H9 (cell line): ENCODE results near the gene MUC5B. TPM values are rescaled to one million over a fixed set of nuclear protein-coding genes. Genes with fewer than 3 reads are reported as not detected.
"Not testable (repeated sequence)": the region's sequence is repeated elsewhere in the genome, so short reads cannot be mapped to it uniquely, and the experiment has no call there.

ENCODE experiments used
- DNase-seq: peaks from one replicate; pipeline ENCODE4 v3.0.0-alpha.2; 2017
- H2AFZ ChIP-seq: one replicate; pipeline ENCODE4 v1.6.1; 2013; ENCODE audit warnings: mild to moderate bottlenecking, low read length, control low read depth, moderate library complexity
- H2AK5ac ChIP-seq: 2 replicates; pipeline ENCODE4 v1.6.1; 2013; ENCODE audit warnings: low read length, control low read depth, mixed read lengths; ENCODE audit not compliant: insufficient read length
- H2BK120ac ChIP-seq: one replicate; pipeline ENCODE4 v1.6.1; 2013; ENCODE audit warnings: low read depth, mild to moderate bottlenecking, low read length, control low read depth, inconsistent platforms; ENCODE audit not compliant: poor library complexity, severe bottlenecking
- H2BK12ac ChIP-seq: 2 replicates; pipeline ENCODE4 v1.6.1; 2013; ENCODE audit warnings: low read length, control low read depth, mixed read lengths, low read depth; ENCODE audit not compliant: insufficient read length
- H2BK15ac ChIP-seq: 2 replicates; pipeline ENCODE4 v1.6.1; 2013; ENCODE audit warnings: low read depth, low read length, control low read depth
- H2BK20ac ChIP-seq: one replicate; pipeline ENCODE4 v1.6.1; 2013; ENCODE audit warnings: low read depth, mild to moderate bottlenecking, low read length, control low read depth, inconsistent platforms; ENCODE audit not compliant: poor library complexity, severe bottlenecking
- H2BK5ac ChIP-seq: 2 replicates; pipeline ENCODE4 v1.6.1; 2013; ENCODE audit warnings: low read length, control low read depth, mixed read lengths; ENCODE audit not compliant: insufficient read length
- H3K14ac ChIP-seq: 2 replicates; pipeline ENCODE4 v1.6.1; 2013; ENCODE audit warnings: low read length, control low read depth; ENCODE audit not compliant: insufficient read depth
- H3K18ac ChIP-seq: 2 replicates; pipeline ENCODE4 v1.6.1; 2013; ENCODE audit warnings: low read depth, mild to moderate bottlenecking, mixed read lengths, low read length, control low read depth; ENCODE audit not compliant: insufficient read length
- H3K23ac ChIP-seq: 2 replicates; pipeline ENCODE4 v1.6.1; 2013; ENCODE audit warnings: low read length, control low read depth, mixed read lengths, low read depth; ENCODE audit not compliant: insufficient read length
- H3K23me2 ChIP-seq: 2 replicates; pipeline ENCODE4 v1.6.1; 2013; ENCODE audit warnings: low read depth, mild to moderate bottlenecking, mixed read lengths, low read length, control low read depth; ENCODE audit not compliant: insufficient read length, poor library complexity, severe bottlenecking
- H3K27ac ChIP-seq: 2 replicates; pipeline ENCODE4 v1.5.1; 2013; ENCODE audit warnings: low read length, control low read depth, mixed read lengths, low read depth; ENCODE audit not compliant: insufficient read length
- H3K27me3 ChIP-seq: 2 replicates; pipeline ENCODE4 v1.6.1; 2013; ENCODE audit warnings: low read length, control low read depth, inconsistent platforms; ENCODE audit not compliant: insufficient read depth
- H3K4ac ChIP-seq: 2 replicates; pipeline ENCODE4 v1.6.1; 2013; ENCODE audit warnings: low read depth, mild to moderate bottlenecking, control low read depth, inconsistent platforms, low read length, moderate library complexity
- H3K4me1 ChIP-seq: 2 replicates; pipeline ENCODE4 v1.6.1; 2013; ENCODE audit warnings: low read length, control low read depth, inconsistent platforms; ENCODE audit not compliant: insufficient read depth
- H3K4me2 ChIP-seq: 2 replicates; pipeline ENCODE4 v1.6.1; 2013; ENCODE audit warnings: low read length, control low read depth, mixed read lengths; ENCODE audit not compliant: insufficient read length, insufficient read depth
- H3K56ac ChIP-seq: 2 replicates; pipeline ENCODE4 v1.6.1; 2013; ENCODE audit warnings: low read depth, mild to moderate bottlenecking, mixed read lengths, low read length, control low read depth; ENCODE audit not compliant: insufficient read length
- H3K79me1 ChIP-seq: 2 replicates; pipeline ENCODE4 v1.6.1; 2013; ENCODE audit warnings: low read depth, mild to moderate bottlenecking, moderate library complexity, low read length, control low read depth, inconsistent platforms; ENCODE audit not compliant: insufficient read depth, poor library complexity, severe bottlenecking
- H3K79me2 ChIP-seq: 2 replicates; pipeline ENCODE4 v1.6.1; 2013; ENCODE audit warnings: low read length, control low read depth, inconsistent platforms; ENCODE audit not compliant: insufficient read depth
- H3K9ac ChIP-seq: 2 replicates; pipeline ENCODE4 v1.6.1; 2013; ENCODE audit warnings: low read length, control low read depth, mixed read lengths; ENCODE audit not compliant: insufficient read length; ENCODE audit errors: extremely low read depth
- H3K9me3 ChIP-seq: one replicate; pipeline ENCODE4 v1.6.1; 2013; ENCODE audit warnings: low read depth, low read length, inconsistent platforms; ENCODE audit not compliant: control insufficient read depth
- H3T11ph ChIP-seq: one replicate; pipeline ENCODE4 v1.6.1; 2013; ENCODE audit warnings: mild to moderate bottlenecking, low read length, control low read depth, inconsistent platforms
- H4K20me1 ChIP-seq: one replicate; pipeline ENCODE4 v1.6.1; 2013; ENCODE audit not compliant: control insufficient read depth, insufficient read length, insufficient read depth
- H4K5ac ChIP-seq: 2 replicates; pipeline ENCODE4 v1.6.1; 2013; ENCODE audit warnings: low read depth, mild to moderate bottlenecking, mixed read lengths, low read length, control low read depth; ENCODE audit not compliant: insufficient read length
- H4K8ac ChIP-seq: replicated peaks from 2 replicates; pipeline ENCODE4 v1.6.1; 2013; ENCODE audit warnings: low read length, control low read depth, mixed read lengths, low read depth; ENCODE audit not compliant: insufficient read length
- H4K91ac ChIP-seq: 2 replicates; pipeline ENCODE4 v1.6.1; 2013; ENCODE audit warnings: low read depth, mild to moderate bottlenecking, moderate library complexity, mixed read lengths, low read length, control low read depth; ENCODE audit not compliant: insufficient read length
- H3K27ac Mint-ChIP-seq, 3 experiments: 2 replicates in 2 of 3; 3 replicates in 1 of 3; pipeline ENCODE4 v1.8.0; 2020 to 2021; ENCODE audit warnings: mixed read lengths in 3 of 3, mild to moderate bottlenecking in 1 of 3, moderate library complexity in 1 of 3
- H3K27me3 Mint-ChIP-seq: 2 replicates; pipeline ENCODE4 v1.8.0; 2021; ENCODE audit warnings: low read depth, mild to moderate bottlenecking, moderate library complexity, mixed read lengths
- H3K36me3 Mint-ChIP-seq, 3 experiments: 2 replicates in 2 of 3; 3 replicates in 1 of 3; pipeline ENCODE4 v1.8.0; 2020 to 2021; ENCODE audit warnings: low read depth in 3 of 3, mixed read lengths in 3 of 3; ENCODE audit not compliant: insufficient read depth in 1 of 3
- H3K4me1 Mint-ChIP-seq, 2 experiments: 2 replicates each; pipeline ENCODE4 v1.8.0; 2020; ENCODE audit warnings: mixed read lengths in 2 of 2
- H3K4me3 Mint-ChIP-seq, 2 experiments: 2 replicates in 1 of 2; 3 replicates in 1 of 2; pipeline ENCODE4 v1.8.0; 2020 to 2021; ENCODE audit warnings: mild to moderate bottlenecking in 2 of 2, mixed read lengths in 2 of 2, moderate library complexity in 1 of 2
- H3K9me3 Mint-ChIP-seq, 2 experiments: 2 replicates in 1 of 2; 3 replicates in 1 of 2; pipeline ENCODE4 v1.8.0; 2020; ENCODE audit warnings: mild to moderate bottlenecking in 2 of 2, mixed read lengths in 2 of 2, moderate library complexity in 1 of 2
- WGBS: extraction: QIAGEN DNeasy Blood & Tissue Kit; methylation state at CpG from one replicate; pipeline ENCODE4 v1.1.7; 2013; ENCODE audit warnings: missing lambda C conversion rate, low lambda C conversion rate, mixed read lengths; ENCODE audit not compliant: insufficient read length; ENCODE audit errors: extremely low coverage; 5-methylcytosine and 5-hydroxymethylcytosine counted together
- total RNA-seq: library from RNA; stranded (reverse); gene quantifications from 2 replicates; pipeline ENCODE4 v1.2.1, GENCODE V29; 2021

The MUC5B gene
- total RNA-seq, 1 experiment from 2014 or later = not detected

GRCh38 chr11:1188451-1189130 lies 34.3 kb upstream of the MUC5B start:
- H2BK15ac ChIP-seq, H3K23me2 ChIP-seq, H3T11ph ChIP-seq, H2BK20ac ChIP-seq, H3K4ac ChIP-seq, H3K23ac ChIP-seq, H3K27me3 Mint-ChIP-seq, H3K9me3 ChIP-seq, H3K79me2 ChIP-seq, H3K27me3 ChIP-seq, H4K5ac ChIP-seq, H3K4me3 Mint-ChIP-seq, H2AFZ ChIP-seq, H4K20me1 ChIP-seq, H2BK5ac ChIP-seq, H3K9ac ChIP-seq, H4K91ac ChIP-seq, H3K9me3 Mint-ChIP-seq, DNase-seq, H3K4me2 ChIP-seq, H3K18ac ChIP-seq, H2BK120ac ChIP-seq, H4K8ac ChIP-seq, H3K27ac Mint-ChIP-seq, H3K56ac ChIP-seq, H2AK5ac ChIP-seq, H3K36me3 Mint-ChIP-seq, H3K27ac ChIP-seq, H3K79me1 ChIP-seq, H3K4me1 ChIP-seq, H2BK12ac ChIP-seq, H3K4me1 Mint-ChIP-seq, H3K14ac ChIP-seq: not testable (repeated sequence)
- WGBS = no CpG with 5 or more reads among the region's 15 CpGs

- H3K36me3 Mint-ChIP-seq, H3K27me3 Mint-ChIP-seq, H4K8ac ChIP-seq, H3K4me1 ChIP-seq, H4K5ac ChIP-seq, H2AFZ ChIP-seq, H3K79me2 ChIP-seq, H3K4me3 Mint-ChIP-seq, H3K23me2 ChIP-seq, H4K20me1 ChIP-seq, H3K4me1 Mint-ChIP-seq, H2BK5ac ChIP-seq, H3K18ac ChIP-seq, H3K56ac ChIP-seq, H3T11ph ChIP-seq, H3K27ac ChIP-seq, H2BK12ac ChIP-seq, H3K4ac ChIP-seq, H2BK20ac ChIP-seq, H3K4me2 ChIP-seq, H3K14ac ChIP-seq, H3K23ac ChIP-seq, H3K27ac Mint-ChIP-seq, H2BK120ac ChIP-seq, H2BK15ac ChIP-seq, H3K9me3 ChIP-seq, DNase-seq, H2AK5ac ChIP-seq, H3K9ac ChIP-seq, H3K9me3 Mint-ChIP-seq, H3K27me3 ChIP-seq, H3K79me1 ChIP-seq, H4K91ac ChIP-seq: not testable (repeated sequence)
- WGBS = no CpG with 5 or more reads among the region's 12 CpGs
Measured at GRCh38 chr11:1189816-1190215, 33.0 kb upstream of the MUC5B start.
